ENCODE results near the gene CBX7.

- TF ChIP-seq CTCF (conservative IDR thresholded peaks at IDR 0.05; ENCODE audit: low read depth in 2 of 2) = no peak
- TF ChIP-seq EZH2 (IDR thresholded peaks at IDR 0.05; ENCODE audit: low read depth, unreplicated experiment) = no peak
- no peak for TF ChIP-seq EZH2phosphoT487 (IDR thresholded peaks at IDR 0.05; ENCODE audit: unreplicated experiment)
- TF ChIP-seq NANOG (IDR thresholded peaks at IDR 0.05; ENCODE audit: borderline replicate concordance) = no peak
- no peak for TF ChIP-seq POLR2AphosphoS5 (IDR thresholded peaks at IDR 0.05; ENCODE audit: low read depth)
- no peak for TF ChIP-seq REST (IDR thresholded peaks at IDR 0.05; ENCODE audit: unreplicated experiment)
- TF ChIP-seq CREB1 (CRISPR knock-in tag; IDR thresholded peaks at IDR 0.05; ENCODE audit: low read depth) = no peak
- no peak for TF ChIP-seq JUNB (IDR thresholded peaks at IDR 0.05; ENCODE audit: unreplicated experiment)
- no peak for TF ChIP-seq ZNF114 (CRISPR knock-in tag; IDR thresholded peaks at IDR 0.05)
- no peak for TF ChIP-seq ZNF331 (CRISPR knock-in tag; IDR thresholded peaks at IDR 0.05; ENCODE audit: low read depth)
- no peak for TF ChIP-seq STAT1 (IDR thresholded peaks at IDR 0.05; ENCODE audit: unreplicated experiment)
Measured at GRCh38 chr22:39175353-39176142, 23.1 kb upstream of the CBX7 start.

Measured in GM23338 (cell line).